Body of pancreas (tissue), 4 donors: ENCODE measurements around the gene ACSL1. TPM values are rescaled to one million over a fixed set of nuclear protein-coding genes. Genes with fewer than 3 reads are reported as not detected.

ENCODE experiments used
- ATAC-seq: fragments of 150-250 bp; one replicate; pipeline ENCODE4 v1.9.1; 2016
- DNase-seq, 4 donors: peaks; one replicate each; pipeline ENCODE4 v3.0.0-alpha.2; 2019
- H3K27ac ChIP-seq, 4 donors: fragments of 200-600 bp; sonication (generic); 1 replicate in 3 of 4; 2 replicates in 1 of 4; pipeline versions ENCODE4 v1.5.1 to v1.6.1; 2016 to 2019; ENCODE audit warnings: mild to moderate bottlenecking in 1 of 4, mixed read lengths in 1 of 4, moderate library complexity in 1 of 4
- H3K27me3 ChIP-seq, 2 donors: fragments of 200-600 bp; sonication (generic); one replicate each; pipeline ENCODE4 v1.6.0; 2016; ENCODE audit warnings: mild to moderate bottlenecking in 1 of 2
- H3K36me3 ChIP-seq, 2 donors: fragments of 200-600 bp; sonication (generic); replicated peaks in 1 of 2; 2 replicates each; pipeline ENCODE4 v1.5.1; 2016; ENCODE audit warnings: low read depth in 2 of 2; ENCODE audit not compliant: insufficient read depth in 1 of 2
- H3K4me1 ChIP-seq: fragments of 200-600 bp; sonication (generic); one replicate; pipeline ENCODE4 v1.6.0; 2016
- H3K4me3 ChIP-seq, 2 donors: fragments of 200-600 bp; sonication (generic); 1 replicate in 1 of 2; 2 replicates in 1 of 2; pipeline ENCODE4 v1.5.1; 2016 to 2019
- H3K9me3 ChIP-seq, 3 donors: fragments of 200-600 bp; sonication (generic); 1 replicate in 2 of 3; 2 replicates in 1 of 3; pipeline ENCODE4 v1.5.1; 2016
- POLR2A ChIP-seq, 3 donors: fragments of 450-650 bp; IDR thresholded peaks; one replicate each; pipeline ENCODE4 v1.6.1; 2016; ENCODE audit warnings: antibody characterized with exemption in 3 of 3, mild to moderate bottlenecking in 2 of 3
- WGBS, 2 donors: methylation state at CpG; one replicate each; pipeline ENCODE4 v1.1.5; 2017; 5-methylcytosine and 5-hydroxymethylcytosine counted together
- intact Hi-C: fragments of 100-400 bp; cut with DNase I; formaldehyde crosslinking; loops from one replicate; pipeline ENCODE4 v1.15.1; 2023
- total RNA-seq, 2 donors: library from RNA; depleted of rRNA; stranded (reverse); fragments of >200 nt; gene quantifications; one replicate each; pipeline ENCODE4 v1.1.0, GENCODE V29; 2016
- TF ChIP-seq, protein P1 (sequence below), 7 experiments: fragments of 450-650 bp in 4 of 7; fragments of 200-600 bp in 3 of 7; sonication (generic) in 3 of 7; IDR thresholded peaks; one replicate each; pipeline ENCODE4 v1.5.1; 2016 to 2019; ENCODE audit warnings: antibody characterized with exemption in 7 of 7

ACSL1 gene
- total RNA-seq, 2 donors from 2014 or later = 36.6 to 193 TPM

DNA sequence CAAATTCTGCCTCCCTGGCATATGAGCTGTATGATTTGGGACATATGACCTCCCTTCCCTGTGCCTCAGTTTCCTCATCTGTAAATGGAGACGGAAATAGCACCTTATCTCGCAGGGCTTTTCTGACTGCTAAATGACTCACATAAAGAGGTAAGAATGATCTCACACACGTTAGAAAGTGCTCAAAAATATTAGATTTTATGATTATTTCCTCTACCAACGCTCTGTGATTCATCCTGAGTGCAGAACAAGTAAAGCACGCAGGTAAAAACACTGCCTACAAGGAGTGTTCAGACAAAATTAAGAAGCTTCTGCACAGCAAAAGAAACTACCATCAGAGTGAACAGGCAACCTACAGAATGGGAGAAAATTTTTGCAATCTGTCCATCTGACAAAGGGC lies 21.1 kb downstream of the ACSL1 start:
- Histone ChIP-seq H3K4me1 (peaks cover 54% of the 10 kb centered on the region), H3K27ac (peak overlapping the region in 1 of 4 donors; percentile 88)

DNA sequence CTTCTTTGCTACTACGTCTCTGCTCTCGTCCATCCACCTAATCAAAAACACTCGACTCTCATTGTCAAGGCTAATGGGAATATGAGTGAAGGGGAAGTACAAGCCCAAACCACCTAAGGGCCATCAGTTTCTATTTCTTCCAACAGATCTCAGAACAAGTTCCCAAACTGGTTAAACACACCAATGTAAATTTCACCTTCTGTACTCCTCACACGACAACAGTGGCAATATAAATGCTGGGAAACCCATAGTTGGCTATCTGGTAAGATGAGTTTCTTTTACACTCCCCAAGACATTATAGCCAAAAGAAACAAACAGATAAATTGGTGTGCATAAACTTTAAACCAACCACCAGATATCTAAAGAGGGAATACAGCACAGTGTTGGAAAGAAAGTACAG lies 21.9 kb downstream of the ACSL1 start:
- ATAC-seq (no peak), DNase-seq (no peak)
- 80 to 89% methylated on average over 4 of the region's 4 CpGs for WGBS, 2 donors
- intact Hi-C loops = loop anchor here (10.0 kb wide), 1 partner anchor 49 kb away; no protein-coding TSS in a partner anchor
- TF ChIP-seq POLR2A (IDR thresholded peaks at IDR 0.05) = no peak
- TF ChIP-seq, protein P1, sequence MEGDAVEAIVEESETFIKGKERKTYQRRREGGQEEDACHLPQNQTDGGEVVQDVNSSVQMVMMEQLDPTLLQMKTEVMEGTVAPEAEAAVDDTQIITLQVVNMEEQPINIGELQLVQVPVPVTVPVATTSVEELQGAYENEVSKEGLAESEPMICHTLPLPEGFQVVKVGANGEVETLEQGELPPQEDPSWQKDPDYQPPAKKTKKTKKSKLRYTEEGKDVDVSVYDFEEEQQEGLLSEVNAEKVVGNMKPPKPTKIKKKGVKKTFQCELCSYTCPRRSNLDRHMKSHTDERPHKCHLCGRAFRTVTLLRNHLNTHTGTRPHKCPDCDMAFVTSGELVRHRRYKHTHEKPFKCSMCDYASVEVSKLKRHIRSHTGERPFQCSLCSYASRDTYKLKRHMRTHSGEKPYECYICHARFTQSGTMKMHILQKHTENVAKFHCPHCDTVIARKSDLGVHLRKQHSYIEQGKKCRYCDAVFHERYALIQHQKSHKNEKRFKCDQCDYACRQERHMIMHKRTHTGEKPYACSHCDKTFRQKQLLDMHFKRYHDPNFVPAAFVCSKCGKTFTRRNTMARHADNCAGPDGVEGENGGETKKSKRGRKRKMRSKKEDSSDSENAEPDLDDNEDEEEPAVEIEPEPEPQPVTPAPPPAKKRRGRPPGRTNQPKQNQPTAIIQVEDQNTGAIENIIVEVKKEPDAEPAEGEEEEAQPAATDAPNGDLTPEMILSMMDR (IDR thresholded peaks at IDR 0.05) = no peak
- H3K27ac ChIP-seq = no peak overlapping the region
- H3K9me3 ChIP-seq = no peaks in the 10 kb centered on the region
- no peaks in the 10 kb centered on the region for H3K27me3 ChIP-seq
- no peaks in the 10 kb centered on the region for H3K36me3 ChIP-seq
- H3K4me3 ChIP-seq = no peak overlapping the region
- H3K4me1 ChIP-seq = peaks cover 53% of the 10 kb centered on the region

More for the DNA sequence above, 21.1 kb downstream of the ACSL1 start:
- intact Hi-C loops = loop anchor here (10.0 kb wide), 1 partner anchor 50 kb away; no protein-coding TSS in a partner anchor
- Histone ChIP-seq H3K36me3 (no peaks in the 10 kb centered on the region), H3K27me3 (no peaks in the 10 kb centered on the region), H3K9me3 (no peaks in the 10 kb centered on the region), H3K4me3 (no peak overlapping the region)
- ATAC-seq (no peak), DNase-seq (no peak)
- TF ChIP-seq, protein P1 (IDR thresholded peaks at IDR 0.05) = no peak
- TF ChIP-seq POLR2A (IDR thresholded peaks at IDR 0.05) = no peak
- WGBS, 2 donors = 71 to 72% methylated on average over 5 of the region's 5 CpGs

DNA sequence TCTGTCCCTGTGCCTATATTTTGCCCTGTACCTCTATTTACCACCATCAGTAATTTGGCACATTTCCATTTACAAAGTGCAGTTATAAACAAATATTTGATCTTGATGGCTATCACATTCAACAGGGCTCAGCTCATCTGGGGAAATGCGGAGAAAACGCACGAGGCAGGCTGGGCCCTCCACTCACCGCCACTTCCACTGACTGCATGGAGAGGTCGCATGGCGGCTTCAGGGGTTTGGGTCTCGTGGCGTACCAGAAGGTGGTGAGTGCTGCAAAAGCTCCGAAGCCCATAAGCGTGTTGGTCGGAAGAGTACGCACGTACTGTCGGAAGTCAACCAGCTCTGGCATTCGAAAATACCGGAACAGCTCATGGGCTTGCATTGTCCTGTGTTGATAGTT lies 22.6 kb downstream of the ACSL1 start:
- Histone ChIP-seq H3K4me1 (peaks cover 45% of the 10 kb centered on the region), H3K4me3 (no peak overlapping the region), H3K27ac (no peak overlapping the region), H3K9me3 (no peaks in the 10 kb centered on the region), H3K36me3 (no peaks in the 10 kb centered on the region), H3K27me3 (no peaks in the 10 kb centered on the region)
- ATAC-seq (no peak), DNase-seq (no peak)
- intact Hi-C loops = loop anchor here (10.0 kb wide), 1 partner anchor 48 kb away; no protein-coding TSS in a partner anchor
- 88 to 94% methylated on average over 16 of the region's 16 CpGs for WGBS, 2 donors
- TF ChIP-seq POLR2A (IDR thresholded peaks at IDR 0.05) = no peak
- TF ChIP-seq, protein P1 (IDR thresholded peaks at IDR 0.05) = no peak

DNA sequence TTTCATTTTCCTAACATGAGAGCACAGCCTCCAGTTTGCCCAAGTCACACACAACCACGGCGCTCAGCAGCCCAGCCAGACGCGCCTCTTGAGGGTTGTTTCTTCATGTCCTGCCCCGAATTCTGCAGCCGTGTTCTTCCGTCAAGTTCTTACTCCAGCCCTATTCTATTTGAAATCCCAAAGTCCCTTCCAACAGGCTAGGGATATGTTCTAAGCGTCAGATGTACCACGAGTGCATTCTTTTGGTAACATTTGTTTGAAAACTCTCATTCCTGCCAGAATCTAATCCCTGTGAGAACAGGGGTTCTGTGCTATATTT lies 23.1 kb downstream of the ACSL1 start:
- 93 to 94% methylated on average over 9 of the region's 9 CpGs for WGBS, 2 donors
- no peak overlapping the region for H3K27ac ChIP-seq
- no peaks in the 10 kb centered on the region for H3K27me3 ChIP-seq
- H3K9me3 ChIP-seq = no peaks in the 10 kb centered on the region
- ATAC-seq = no peak
- intact Hi-C loops = loop anchor here (10.0 kb wide), 1 partner anchor 48 kb away; no protein-coding TSS in a partner anchor
- no peak for TF ChIP-seq POLR2A (IDR thresholded peaks at IDR 0.05)
- TF ChIP-seq, protein P1 (IDR thresholded peaks at IDR 0.05) = no peak
- no peak for DNase-seq
- no peaks in the 10 kb centered on the region for H3K36me3 ChIP-seq
- H3K4me1 ChIP-seq = peaks cover 41% of the 10 kb centered on the region
- H3K4me3 ChIP-seq = no peak overlapping the region
